Measurements from ENCODE around the gene KLHL25.

The KLHL25 gene

GRCh38 chr15:85777250-85778106 lies 17.2 kb downstream of the KLHL25 start:
- DNase-seq, result no peak

DNA sequence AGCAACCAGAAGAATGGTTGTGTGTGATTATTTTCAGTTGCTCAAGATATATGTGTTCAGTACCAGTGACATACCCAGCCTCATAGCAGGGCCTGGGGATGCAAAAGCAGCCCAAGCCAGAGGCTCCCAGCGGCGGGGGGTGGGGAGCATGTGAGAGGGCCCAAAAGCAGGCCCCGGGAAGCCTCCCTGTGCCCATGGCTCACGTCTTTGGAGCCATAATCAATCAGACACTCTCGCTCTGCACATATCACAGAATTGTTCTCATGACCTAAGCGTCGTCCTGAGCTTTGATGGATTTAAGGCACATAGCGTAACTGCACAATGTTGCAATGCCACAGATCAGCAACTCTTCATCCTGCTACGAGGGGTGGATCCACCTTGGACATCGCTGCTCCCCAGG lies 20.8 kb downstream of the KLHL25 start:
- no peak for DNase-seq

- DNase-seq, result no peak
These were observed 21.5 kb downstream of the KLHL25 start for GRCh38 chr15:85773249-85773648.

- no peak for DNase-seq
These were observed 22.1 kb downstream of the KLHL25 start for GRCh38 chr15:85772668-85773067.

- no peak for DNase-seq
These were observed 22.8 kb downstream of the KLHL25 start for GRCh38 chr15:85771781-85772445.

DNA sequence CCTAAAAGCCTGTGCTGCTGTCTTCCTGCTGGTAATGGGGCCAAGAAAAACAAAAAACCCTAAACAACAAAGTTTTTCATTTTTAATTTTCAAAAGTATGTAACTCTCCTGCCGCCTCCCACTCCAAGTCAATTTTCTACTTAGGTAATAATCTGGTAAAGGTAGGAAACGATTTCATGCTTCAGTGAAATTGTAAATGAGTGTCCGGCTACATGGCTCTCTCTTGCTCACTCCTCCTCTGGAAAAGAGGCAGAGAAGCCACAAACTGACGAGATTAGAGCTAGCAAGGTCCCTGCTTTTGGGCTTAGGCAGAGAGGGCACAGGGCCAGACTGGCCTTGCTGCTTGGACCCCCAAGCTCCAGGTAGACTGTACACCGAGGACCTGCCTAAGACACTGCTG lies 23.5 kb downstream of the KLHL25 start:
- DNase-seq, result no peak

DNA sequence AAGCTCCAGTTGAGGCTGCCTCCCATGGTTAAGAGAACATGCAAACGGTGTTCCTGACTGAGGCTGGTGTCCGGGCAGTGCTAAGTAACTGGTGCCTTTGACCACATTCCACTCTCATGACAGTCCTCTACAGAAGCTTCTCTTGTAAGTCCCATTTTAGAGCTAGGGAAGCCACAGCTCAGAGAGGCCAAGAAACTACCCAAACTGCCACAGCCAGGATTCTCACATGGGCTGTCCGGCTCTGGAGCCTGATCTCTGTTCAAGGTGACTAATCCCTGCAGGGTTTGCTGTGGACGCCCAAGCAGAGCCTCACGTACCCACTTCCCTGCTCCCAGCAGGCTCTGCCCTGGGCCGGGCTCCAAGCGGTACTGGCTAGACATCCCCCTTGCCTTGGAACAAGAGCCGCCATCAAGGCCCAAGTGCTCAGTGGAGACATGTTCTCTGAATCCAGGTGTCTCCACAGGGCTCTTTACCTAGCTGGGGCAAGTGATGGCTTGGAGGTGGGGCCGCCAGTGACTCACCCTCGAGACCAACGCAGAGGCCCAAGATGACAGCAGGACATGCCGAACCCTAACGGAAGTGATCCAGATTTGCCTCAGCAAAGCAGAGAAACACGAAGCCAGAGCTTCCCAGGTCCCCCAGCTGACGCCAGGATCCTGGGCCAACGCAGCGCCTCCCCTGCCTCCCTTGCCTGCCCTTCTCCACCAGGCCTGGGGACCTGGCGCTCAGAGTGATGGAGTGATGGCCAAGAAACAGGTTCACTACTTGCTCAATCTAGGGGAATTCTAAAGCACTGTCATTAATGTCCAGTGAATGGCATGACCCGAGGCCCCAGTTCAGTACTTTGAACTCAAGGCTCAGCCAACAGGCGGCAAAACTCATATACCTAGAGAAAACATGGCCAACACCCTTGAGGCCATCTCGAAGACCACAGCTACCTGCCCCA lies 24.4 kb downstream of the KLHL25 start:
- DNase-seq, result no peak

- DNase-seq, result no peak
These were observed 25.4 kb downstream of the KLHL25 start for GRCh38 chr15:85769182-85769900.

- DNase-seq, result no peak
These were observed 26.0 kb downstream of the KLHL25 start for GRCh38 chr15:85768595-85769168.

- DNase-seq, result no peak
These were observed 26.8 kb downstream of the KLHL25 start for GRCh38 chr15:85767785-85768529.

DNA sequence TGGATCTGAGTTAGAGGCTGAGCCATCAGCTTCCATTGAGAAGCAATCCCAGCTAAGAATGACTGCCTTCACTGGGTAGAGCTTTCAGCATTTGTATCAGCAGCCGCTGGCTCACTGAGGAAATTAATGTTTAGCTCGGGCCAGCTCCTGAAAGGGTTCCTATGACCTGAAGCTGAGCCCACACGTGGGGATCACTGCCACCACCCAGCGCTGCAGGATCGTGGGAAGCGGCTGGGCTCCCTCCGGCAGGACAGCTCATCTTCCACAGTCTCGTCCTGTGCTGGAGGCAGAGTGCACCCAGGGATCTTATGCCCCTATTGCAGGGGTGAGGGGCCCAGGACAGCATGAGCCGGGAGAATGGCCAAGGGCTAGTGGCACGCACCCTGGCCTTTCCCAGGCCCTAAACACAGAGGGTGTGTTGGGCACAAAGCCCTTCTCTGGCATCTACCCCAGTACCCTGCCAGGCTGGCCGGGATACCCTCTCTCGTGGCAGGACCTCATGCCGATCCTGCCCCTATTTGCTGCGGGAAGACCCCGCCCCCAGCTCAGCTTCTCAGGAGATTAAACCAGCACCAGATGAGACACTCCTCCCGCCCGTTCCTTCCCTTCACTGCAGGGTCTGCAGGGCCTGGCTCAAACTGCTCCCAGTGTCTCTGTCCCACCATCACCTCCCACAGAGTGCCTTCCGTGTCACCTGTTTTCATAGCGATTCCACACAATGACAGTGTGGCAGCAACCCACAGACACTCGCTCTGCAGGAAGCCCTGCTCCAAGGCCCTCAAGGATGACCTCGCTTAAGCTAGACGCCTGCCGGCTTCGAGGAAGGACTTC lies 28.5 kb downstream of the KLHL25 start:
- no peak for DNase-seq

DNA sequence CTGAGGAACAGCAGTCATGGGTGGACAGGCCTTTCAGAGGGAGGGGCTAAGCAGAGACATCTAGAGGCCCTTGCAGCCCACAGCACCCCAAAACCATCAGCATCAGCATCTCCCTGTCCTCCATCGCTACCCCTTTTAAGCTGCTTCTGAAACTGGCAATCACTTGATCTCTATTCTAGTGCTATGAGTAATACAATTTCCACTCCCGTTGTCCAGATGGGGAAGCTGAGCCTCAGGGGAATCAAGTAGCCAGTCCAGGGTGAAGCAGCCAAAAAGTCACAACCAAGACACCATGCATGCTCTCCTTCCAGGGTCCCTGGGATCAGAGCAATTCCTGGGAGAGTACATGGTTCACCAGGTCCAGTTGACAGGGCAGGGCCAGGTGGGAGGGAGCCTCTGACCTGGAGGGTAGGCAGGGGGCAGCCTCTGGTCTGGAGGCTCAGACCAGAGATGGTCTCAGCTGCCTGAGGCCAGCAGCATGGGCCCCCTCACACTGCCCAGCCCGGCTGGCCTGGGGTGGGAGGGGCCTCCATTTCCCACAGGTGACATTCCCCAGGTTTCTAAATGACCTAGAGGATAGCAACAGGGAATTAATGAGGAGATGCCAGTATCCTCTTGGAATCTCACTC lies 30.0 kb downstream of the KLHL25 start:
- no peak for DNase-seq

- no peak for DNase-seq
These were observed 30.8 kb downstream of the KLHL25 start for GRCh38 chr15:85763673-85764633.

- no peak for DNase-seq
These were observed 31.6 kb downstream of the KLHL25 start for GRCh38 chr15:85763157-85763556.

DNA sequence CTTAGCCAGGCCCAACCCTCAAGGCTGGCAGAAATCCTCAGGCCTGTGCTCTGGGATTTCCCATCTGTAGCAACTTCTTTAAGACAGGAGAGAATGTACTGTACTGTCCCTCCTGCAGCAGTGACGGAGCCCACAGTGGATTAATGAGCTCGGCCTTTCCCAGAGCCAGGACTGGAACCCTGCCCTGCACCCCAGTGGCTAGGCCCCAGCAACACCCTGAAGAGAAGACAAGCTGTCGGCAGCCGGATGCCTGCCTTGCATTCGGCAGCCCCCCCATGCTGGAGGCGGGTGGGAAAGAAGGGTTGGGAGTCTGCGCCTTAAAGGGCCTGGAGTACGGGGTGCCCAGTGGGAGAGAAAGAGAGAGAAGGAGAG lies 32.0 kb downstream of the KLHL25 start:
- DNase-seq, result no peak

- DNase-seq, result no peak
These were observed 32.5 kb downstream of the KLHL25 start for GRCh38 chr15:85762039-85762755.

DNA sequence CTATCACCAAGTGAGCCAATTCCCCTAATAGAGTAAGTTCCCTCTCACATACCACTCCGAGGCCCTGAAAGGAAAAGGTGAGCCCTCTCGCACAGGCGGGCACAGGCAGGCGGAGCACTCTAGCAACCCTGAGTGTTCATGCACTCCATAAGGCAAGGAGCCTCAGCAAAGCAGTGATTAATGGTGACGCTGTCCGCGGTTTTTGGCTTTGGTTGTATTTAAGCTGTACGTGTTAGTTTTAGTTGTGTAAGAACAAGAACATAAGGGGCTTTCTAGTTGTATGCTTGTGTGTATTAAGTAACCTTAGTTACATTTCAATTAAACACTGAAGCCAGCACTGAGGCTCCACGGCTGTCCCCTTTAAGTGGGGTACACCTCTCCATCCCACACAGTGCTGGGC lies 33.1 kb downstream of the KLHL25 start:
- no peak for DNase-seq

Measured in NCI-H774 (cell line).